Fibroblast of pulmonary artery (primary cell): ENCODE data around the gene SULT1B1.
A peak's percentile ranks its signal among the peaks of the same experiment; 100 is the strongest.

Source experiments
- DNase-seq: peaks from one replicate; pipeline ENCODE4 v3.0.0-alpha.2; 2010; ENCODE audit warnings: low read depth
- H3K4me3 ChIP-seq: replicated peaks from 2 replicates; pipeline ENCODE4 v1.5.1; 2011; ENCODE audit warnings: low read depth, mild to moderate bottlenecking, control low read depth, low read length, moderate library complexity
- TF ChIP-seq, protein P1 (sequence below): IDR thresholded peaks from 2 replicates; pipeline ENCODE4 v1.5.1; 2011; ENCODE audit warnings: mild to moderate bottlenecking, control low read depth, low read length, inconsistent platforms; ENCODE audit errors: missing control alignments

SULT1B1 gene

DNA sequence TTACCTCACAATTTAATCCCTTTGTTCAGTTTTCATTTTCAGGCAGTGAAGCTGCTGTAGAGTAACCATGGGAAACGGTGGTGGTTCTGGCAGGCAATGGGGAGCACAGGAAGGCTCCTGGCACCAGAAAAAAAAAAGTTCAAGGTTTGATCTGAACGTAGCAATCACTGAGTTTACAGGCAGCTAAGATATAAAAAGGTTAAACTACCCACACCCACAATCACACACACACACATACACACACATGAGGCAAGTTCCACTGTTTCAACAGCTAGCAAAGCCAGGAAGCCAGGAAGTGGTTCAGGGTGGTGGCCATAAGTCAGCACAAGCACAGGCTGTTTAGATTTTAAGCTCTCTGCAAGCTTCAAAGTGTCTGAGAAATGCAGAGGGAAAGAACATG lies at the start of gene SULT1B1:
SULT1B1 (minus strand) TSS at position 166 of the 400 bp plus-strand sequence. CDS start 5,403 bp downstream, outside the sequence.
- DNase-seq = peak; percentile 81
- H3K4me3 ChIP-seq = peak within 1 kb of the TSS; percentile 27
- TF ChIP-seq, protein P1, sequence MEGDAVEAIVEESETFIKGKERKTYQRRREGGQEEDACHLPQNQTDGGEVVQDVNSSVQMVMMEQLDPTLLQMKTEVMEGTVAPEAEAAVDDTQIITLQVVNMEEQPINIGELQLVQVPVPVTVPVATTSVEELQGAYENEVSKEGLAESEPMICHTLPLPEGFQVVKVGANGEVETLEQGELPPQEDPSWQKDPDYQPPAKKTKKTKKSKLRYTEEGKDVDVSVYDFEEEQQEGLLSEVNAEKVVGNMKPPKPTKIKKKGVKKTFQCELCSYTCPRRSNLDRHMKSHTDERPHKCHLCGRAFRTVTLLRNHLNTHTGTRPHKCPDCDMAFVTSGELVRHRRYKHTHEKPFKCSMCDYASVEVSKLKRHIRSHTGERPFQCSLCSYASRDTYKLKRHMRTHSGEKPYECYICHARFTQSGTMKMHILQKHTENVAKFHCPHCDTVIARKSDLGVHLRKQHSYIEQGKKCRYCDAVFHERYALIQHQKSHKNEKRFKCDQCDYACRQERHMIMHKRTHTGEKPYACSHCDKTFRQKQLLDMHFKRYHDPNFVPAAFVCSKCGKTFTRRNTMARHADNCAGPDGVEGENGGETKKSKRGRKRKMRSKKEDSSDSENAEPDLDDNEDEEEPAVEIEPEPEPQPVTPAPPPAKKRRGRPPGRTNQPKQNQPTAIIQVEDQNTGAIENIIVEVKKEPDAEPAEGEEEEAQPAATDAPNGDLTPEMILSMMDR = no peak

DNA sequence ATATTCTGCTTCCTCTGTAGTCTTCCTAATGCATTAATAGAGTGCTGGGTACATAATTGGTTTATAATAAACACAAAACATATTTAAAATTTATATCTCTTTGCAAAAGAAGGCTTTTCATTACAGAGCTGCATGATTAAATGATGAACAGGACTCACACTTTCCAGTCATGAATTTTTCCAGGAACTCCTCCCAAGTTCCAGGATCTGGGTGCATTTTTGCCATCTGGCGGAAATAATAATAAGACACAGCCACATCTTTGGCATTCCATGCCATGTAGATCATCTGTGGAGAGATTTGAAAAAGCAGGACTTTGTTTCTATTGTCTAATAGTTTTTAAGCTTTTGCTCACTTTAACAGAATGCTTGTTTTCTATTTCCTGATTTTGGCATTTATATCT lies 40.2 kb upstream of the SULT1B1 start:
- TF ChIP-seq, protein P1 = peak; percentile 8
- no peak overlapping the region for H3K4me3 ChIP-seq
- peak; percentile 82 for DNase-seq

DNA sequence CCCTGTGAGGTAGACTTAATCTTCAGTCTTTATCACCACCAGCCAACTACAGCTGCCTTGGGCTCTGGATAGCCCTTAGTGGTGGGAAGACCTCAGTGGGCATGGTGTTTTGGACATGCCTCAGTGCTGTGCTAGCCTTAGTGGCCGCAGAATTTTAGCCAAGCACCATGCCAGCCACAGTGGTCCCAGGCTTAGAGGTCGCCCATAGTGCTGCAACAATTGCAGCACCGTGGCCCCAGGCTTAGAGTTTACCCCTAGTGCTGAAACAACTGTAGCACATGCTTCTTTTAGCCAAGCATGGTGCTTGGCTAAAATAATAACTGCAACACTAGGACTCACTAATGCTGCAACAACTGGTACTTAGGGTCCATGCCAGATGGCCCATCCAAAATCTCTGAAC lies 38.9 kb upstream of the SULT1B1 start:
- no peak overlapping the region for H3K4me3 ChIP-seq
- TF ChIP-seq, protein P1 = no peak
- no peak for DNase-seq

DNA sequence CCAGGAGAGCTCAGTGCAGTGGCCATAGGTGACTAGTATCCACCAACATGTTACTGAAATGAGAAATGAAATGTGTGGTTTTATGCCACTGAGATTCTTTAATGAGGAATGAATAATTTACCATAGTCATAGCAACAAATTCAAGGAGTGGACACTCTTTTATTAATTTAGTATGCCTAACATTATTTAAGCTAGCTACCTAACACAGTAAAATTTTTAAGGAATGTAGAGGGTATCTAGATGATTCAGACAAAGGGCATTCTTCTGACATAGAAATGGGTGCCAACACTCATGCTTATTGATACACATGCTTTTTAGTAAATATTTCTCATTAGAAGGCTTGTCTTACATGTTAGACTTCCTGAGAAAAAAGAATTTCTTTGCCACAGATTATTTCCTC lies 33.3 kb upstream of the SULT1B1 start:
- TF ChIP-seq, protein P1 = no peak
- DNase-seq = no peak

DNA sequence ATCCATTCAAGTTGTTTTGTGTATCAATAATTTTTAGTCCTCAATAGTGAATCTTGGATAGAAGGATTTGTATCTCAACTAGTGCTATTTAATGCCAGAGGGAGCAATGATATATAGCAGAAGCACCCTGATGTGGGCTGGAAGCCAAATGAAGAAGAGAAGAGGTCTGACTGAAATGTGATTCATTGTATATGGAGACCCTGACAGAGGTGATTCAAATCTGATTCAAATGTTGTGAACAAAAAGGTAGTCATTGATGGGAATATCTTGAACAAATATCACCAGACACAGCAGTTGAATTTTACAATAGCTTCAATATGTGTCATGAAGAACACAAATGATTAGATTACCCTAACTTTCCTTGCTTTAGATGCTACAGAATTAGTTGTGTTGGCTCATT lies 27.5 kb upstream of the SULT1B1 start:
- DNase-seq = no peak
- TF ChIP-seq, protein P1 = no peak

More for the DNA sequence above, 33.3 kb upstream of the SULT1B1 start:
- no peak overlapping the region for H3K4me3 ChIP-seq

DNA sequence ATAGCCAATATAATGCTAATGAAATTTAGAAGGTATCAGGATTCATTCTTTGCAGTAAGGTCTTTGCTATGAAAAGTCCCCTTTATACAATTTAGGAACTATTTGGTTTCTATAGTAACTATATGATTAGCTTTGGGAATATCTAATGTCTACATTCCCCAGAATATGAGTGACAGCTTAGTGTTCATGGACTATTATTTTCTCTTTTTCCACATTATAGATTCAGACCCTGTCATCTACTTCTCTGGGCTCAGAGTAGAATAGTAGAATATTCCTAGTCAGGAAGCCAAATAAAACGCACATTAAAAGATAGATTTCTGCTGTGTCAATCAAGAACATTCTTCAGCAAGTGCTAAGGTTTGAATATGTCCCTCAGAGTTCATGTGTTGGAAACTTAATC lies 26.1 kb upstream of the SULT1B1 start:
- no peak for DNase-seq
- TF ChIP-seq, protein P1 = no peak
- no peak overlapping the region for H3K4me3 ChIP-seq

More for the DNA sequence above, 27.5 kb upstream of the SULT1B1 start:
- no peak overlapping the region for H3K4me3 ChIP-seq

DNA sequence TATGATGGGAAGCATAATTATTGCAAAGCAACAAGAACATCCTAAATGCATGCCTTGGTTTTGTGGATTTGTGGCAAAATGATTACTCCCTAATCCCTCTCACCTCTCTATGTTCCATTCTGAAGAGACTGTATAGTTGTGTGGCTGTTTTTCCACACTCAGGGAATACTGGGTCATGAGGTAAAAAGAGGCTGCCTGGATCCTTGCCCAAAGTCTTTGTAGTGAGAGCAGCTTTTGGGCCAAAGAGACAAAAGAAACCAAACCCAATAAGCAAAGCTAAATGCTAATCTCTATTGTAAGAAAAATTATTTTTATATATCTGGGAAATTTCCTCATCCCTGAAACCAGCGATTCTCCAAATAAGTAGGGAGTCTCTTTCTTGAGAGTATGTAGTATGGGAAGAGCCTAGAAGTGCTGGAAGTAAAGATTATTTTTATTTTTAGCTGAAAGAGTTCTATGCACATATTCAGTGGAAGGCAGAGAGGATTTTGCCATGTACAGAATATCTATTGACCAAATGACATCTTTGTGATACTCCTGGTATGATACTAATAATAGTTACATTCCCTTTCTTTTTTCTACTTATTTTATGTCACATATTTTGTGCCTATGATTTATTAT lies 24.9 kb upstream of the SULT1B1 start:
- TF ChIP-seq, protein P1 = no peak
- H3K4me3 ChIP-seq = no peak overlapping the region
- no peak for DNase-seq
